Fibroblast of pulmonary artery (primary cell): Measurements from ENCODE around the gene ITIH1.

Source experiments
- DNase-seq: peaks from one replicate; pipeline ENCODE4 v3.0.0-alpha.2; 2010; ENCODE audit warnings: low read depth
- H3K4me3 ChIP-seq: replicated peaks from 2 replicates; pipeline ENCODE4 v1.5.1; 2011; ENCODE audit warnings: low read depth, mild to moderate bottlenecking, control low read depth, low read length, moderate library complexity
- TF ChIP-seq, protein P1 (sequence below): IDR thresholded peaks from 2 replicates; pipeline ENCODE4 v1.5.1; 2011; ENCODE audit warnings: mild to moderate bottlenecking, control low read depth, low read length, inconsistent platforms; ENCODE audit errors: missing control alignments

Gene ITIH1

GRCh38 chr3:52836986-52837385 is 59.6 kb downstream of the ITIH1 start:
- no peak overlapping the region for H3K4me3 ChIP-seq
- DNase-seq: no peak
- TF ChIP-seq, protein P1, sequence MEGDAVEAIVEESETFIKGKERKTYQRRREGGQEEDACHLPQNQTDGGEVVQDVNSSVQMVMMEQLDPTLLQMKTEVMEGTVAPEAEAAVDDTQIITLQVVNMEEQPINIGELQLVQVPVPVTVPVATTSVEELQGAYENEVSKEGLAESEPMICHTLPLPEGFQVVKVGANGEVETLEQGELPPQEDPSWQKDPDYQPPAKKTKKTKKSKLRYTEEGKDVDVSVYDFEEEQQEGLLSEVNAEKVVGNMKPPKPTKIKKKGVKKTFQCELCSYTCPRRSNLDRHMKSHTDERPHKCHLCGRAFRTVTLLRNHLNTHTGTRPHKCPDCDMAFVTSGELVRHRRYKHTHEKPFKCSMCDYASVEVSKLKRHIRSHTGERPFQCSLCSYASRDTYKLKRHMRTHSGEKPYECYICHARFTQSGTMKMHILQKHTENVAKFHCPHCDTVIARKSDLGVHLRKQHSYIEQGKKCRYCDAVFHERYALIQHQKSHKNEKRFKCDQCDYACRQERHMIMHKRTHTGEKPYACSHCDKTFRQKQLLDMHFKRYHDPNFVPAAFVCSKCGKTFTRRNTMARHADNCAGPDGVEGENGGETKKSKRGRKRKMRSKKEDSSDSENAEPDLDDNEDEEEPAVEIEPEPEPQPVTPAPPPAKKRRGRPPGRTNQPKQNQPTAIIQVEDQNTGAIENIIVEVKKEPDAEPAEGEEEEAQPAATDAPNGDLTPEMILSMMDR: no peak

- TF ChIP-seq, protein P1: no peak
- no peak for DNase-seq
- no peak overlapping the region for H3K4me3 ChIP-seq
These were observed 61.3 kb downstream of the ITIH1 start for GRCh38 chr3:52838561-52839267.

- no peak for DNase-seq
- H3K4me3 ChIP-seq: no peak overlapping the region
- TF ChIP-seq, protein P1: no peak
These were observed 61.8 kb downstream of the ITIH1 start for GRCh38 chr3:52839268-52839575.

GRCh38 chr3:52839892-52840545 is 62.6 kb downstream of the ITIH1 start:
- no peak overlapping the region for H3K4me3 ChIP-seq
- DNase-seq: no peak
- TF ChIP-seq, protein P1: no peak

GRCh38 chr3:52841211-52841980 is 64.0 kb downstream of the ITIH1 start:
- H3K4me3 ChIP-seq: no peak overlapping the region
- TF ChIP-seq, protein P1: no peak
- no peak for DNase-seq
